MM.1S (cell line): ENCODE results near the gene YTHDF1.

Experiments used
- DNase-seq: peaks from one replicate; pipeline ENCODE4 v3.0.0-alpha.2; 2015
- H2AFZ ChIP-seq: fragments of 300-600 bp; sonication (generic); 2 replicates; pipeline ENCODE4 v1.6.0; 2016; ENCODE audit warnings: antibody characterized with exemption, low read length
- H3F3A ChIP-seq: fragments of 300-600 bp; sonication (generic); 2 replicates; pipeline ENCODE4 v1.6.1; 2016; ENCODE audit warnings: mild to moderate bottlenecking, antibody characterized with exemption, low read length, moderate library complexity, mixed read lengths; ENCODE audit not compliant: insufficient read depth
- H3K27ac ChIP-seq: fragments of 300-600 bp; sonication (generic); 2 replicates; pipeline ENCODE4 v1.5.1; 2016; ENCODE audit warnings: mild to moderate bottlenecking, low read length
- H3K27me3 ChIP-seq: fragments of 300-600 bp; sonication (generic); replicated peaks from 2 replicates; pipeline ENCODE4 v1.6.0; 2016; ENCODE audit warnings: low read length; ENCODE audit not compliant: insufficient read depth
- H3K36me3 ChIP-seq: fragments of 300-600 bp; sonication (generic); replicated peaks from 2 replicates; pipeline ENCODE4 v1.6.1; 2016; ENCODE audit warnings: mild to moderate bottlenecking, low read length, mixed read lengths; ENCODE audit not compliant: insufficient read depth
- H3K4me1 ChIP-seq: fragments of 300-600 bp; sonication (generic); 2 replicates; pipeline ENCODE4 v1.6.1; 2016; ENCODE audit warnings: low read length, mixed read lengths
- H3K4me2 ChIP-seq: fragments of 300-600 bp; sonication (generic); 2 replicates; pipeline ENCODE4 v1.6.0; 2016; ENCODE audit warnings: low read depth, low read length
- H3K4me3 ChIP-seq: fragments of 300-600 bp; sonication (generic); 2 replicates; pipeline ENCODE4 v1.5.1; 2016; ENCODE audit warnings: low read length, mixed read lengths
- H3K79me2 ChIP-seq: fragments of 300-600 bp; sonication (generic); 2 replicates; pipeline ENCODE4 v1.6.1; 2016; ENCODE audit warnings: mixed run types, low read length, mixed read lengths
- H3K9ac ChIP-seq: fragments of 300-600 bp; sonication (generic); 2 replicates; pipeline ENCODE4 v1.6.1; 2016; ENCODE audit warnings: low read length, mixed read lengths
- H3K9me2 ChIP-seq: fragments of 300-600 bp; sonication (generic); replicated peaks from 2 replicates; pipeline ENCODE4 v1.6.1; 2016; ENCODE audit warnings: mild to moderate bottlenecking, low read length, mixed read lengths; ENCODE audit not compliant: insufficient read depth
- H3K9me3 ChIP-seq: fragments of 300-600 bp; sonication (generic); replicated peaks from 2 replicates; pipeline ENCODE4 v1.6.1; 2016; ENCODE audit warnings: mild to moderate bottlenecking, low read length, mixed read lengths; ENCODE audit not compliant: insufficient read depth
- H4K20me1 ChIP-seq: fragments of 300-600 bp; sonication (generic); 2 replicates; pipeline ENCODE4 v1.6.1; 2016; ENCODE audit warnings: mild to moderate bottlenecking, low read length, moderate library complexity, mixed read lengths; ENCODE audit not compliant: insufficient read depth
- EZH2 ChIP-seq: fragments of 300-600 bp; sonication (generic); optimal IDR thresholded peaks from 2 replicates; pipeline ENCODE3; 2017; ENCODE audit warnings: low read depth, mild to moderate bottlenecking, antibody characterized with exemption, low read length, mixed read lengths
- EZH2phosphoT487 ChIP-seq: fragments of 300-600 bp; sonication (generic); IDR thresholded peaks from 2 replicates; pipeline ENCODE4 v1.6.1; 2018; ENCODE audit warnings: antibody characterized with exemption, low read length
- TF ChIP-seq, protein P1 (sequence below): fragments of 300-600 bp; sonication (generic); IDR thresholded peaks from 2 replicates; pipeline ENCODE4 v1.5.1; 2016; ENCODE audit warnings: antibody characterized with exemption, low read length, mixed read lengths

The YTHDF1 gene

DNA sequence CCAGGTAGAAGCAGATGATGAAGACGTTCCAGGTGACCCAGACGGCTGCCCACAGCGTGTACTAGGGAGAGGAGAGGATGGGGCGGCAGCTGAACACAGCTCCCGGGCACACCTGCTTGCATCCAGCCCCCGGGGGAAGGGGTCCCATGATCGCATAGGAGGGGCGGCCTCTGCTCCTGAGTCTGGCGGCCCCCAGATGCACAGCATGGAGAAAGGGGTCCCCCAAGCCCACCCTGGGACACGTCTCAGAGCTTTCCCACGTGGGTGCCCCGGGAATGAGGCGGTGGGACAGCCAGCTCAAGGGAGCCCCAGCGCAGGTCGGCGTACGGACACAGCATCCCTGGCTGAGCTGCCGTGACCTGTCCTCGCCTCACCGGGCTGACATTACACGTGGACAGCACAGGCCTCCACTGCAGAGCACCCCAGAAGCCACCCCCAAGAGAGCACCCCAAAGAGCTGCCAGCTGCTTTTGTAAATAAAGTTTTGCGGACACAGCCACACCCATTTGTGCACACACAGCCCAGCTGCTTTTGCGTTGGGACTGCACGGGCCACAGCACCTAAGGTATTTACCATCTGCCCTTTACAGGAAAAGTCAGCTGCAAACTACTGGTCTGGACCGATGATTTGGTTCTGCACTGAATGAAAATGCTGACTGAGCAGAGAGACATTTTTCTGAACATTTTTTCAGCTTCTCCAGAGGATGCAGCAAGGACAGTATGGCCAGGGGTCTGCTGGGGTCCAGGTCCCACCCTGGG lies 33.1 kb upstream of the YTHDF1 start:
- H4K20me1 ChIP-seq: no peaks in the 10 kb centered on the region
- no peak overlapping the region for H3K27ac ChIP-seq
- no peak overlapping the region for H2AFZ ChIP-seq

DNA sequence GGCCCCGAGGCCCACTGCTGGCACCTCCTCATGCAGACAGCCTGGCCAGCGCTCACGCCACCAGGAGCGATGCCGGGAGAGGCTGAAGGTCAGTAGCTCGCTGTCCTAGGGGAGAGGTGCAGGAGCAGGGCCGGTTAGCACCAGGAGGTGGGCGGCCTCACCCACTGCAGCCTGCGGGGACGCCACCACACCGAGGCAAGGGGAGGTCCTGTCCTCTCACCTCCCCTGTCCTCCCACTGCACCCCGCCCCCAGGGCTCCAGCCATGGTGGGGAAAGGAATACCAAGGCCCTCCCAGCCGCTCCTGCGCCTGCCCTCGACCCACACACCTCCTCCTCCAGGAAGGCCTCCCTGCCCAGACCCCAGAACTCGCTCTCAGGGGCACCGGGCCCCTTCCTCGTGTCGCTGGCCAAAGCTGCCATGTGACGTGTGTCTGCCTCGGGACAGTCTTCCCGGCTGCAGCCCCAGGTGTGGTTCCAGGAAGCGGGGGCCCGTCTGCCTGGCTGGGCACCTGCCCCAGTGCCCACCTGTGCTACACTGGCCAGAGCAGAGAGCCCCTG lies 31.8 kb upstream of the YTHDF1 start:
- DNase-seq: no peak
- Histone ChIP-seq H3K9ac (no peak overlapping the region), H3K27me3 (peaks cover 89% of the 10 kb centered on the region), H2AFZ (no peak overlapping the region), H3K79me2 (no peaks in the 10 kb centered on the region), H3K36me3 (no peaks in the 10 kb centered on the region), H4K20me1 (no peaks in the 10 kb centered on the region), H3K4me3 (no peak overlapping the region), H3K27ac (no peak overlapping the region), H3K4me2 (no peak overlapping the region), H3K9me2 (no peaks in the 10 kb centered on the region), H3F3A (no peaks in the 10 kb centered on the region), H3K4me1 (no peaks in the 10 kb centered on the region), H3K9me3 (no peaks in the 10 kb centered on the region)
- no peak for TF ChIP-seq EZH2phosphoT487
- TF ChIP-seq EZH2: no peak
- TF ChIP-seq, protein P1, sequence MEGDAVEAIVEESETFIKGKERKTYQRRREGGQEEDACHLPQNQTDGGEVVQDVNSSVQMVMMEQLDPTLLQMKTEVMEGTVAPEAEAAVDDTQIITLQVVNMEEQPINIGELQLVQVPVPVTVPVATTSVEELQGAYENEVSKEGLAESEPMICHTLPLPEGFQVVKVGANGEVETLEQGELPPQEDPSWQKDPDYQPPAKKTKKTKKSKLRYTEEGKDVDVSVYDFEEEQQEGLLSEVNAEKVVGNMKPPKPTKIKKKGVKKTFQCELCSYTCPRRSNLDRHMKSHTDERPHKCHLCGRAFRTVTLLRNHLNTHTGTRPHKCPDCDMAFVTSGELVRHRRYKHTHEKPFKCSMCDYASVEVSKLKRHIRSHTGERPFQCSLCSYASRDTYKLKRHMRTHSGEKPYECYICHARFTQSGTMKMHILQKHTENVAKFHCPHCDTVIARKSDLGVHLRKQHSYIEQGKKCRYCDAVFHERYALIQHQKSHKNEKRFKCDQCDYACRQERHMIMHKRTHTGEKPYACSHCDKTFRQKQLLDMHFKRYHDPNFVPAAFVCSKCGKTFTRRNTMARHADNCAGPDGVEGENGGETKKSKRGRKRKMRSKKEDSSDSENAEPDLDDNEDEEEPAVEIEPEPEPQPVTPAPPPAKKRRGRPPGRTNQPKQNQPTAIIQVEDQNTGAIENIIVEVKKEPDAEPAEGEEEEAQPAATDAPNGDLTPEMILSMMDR: no peak

More for the DNA sequence above, 33.1 kb upstream of the YTHDF1 start:
- Histone ChIP-seq H3K9ac (no peak overlapping the region), H3K79me2 (no peaks in the 10 kb centered on the region), H3K27me3 (peaks cover 84% of the 10 kb centered on the region), H3K4me3 (no peak overlapping the region), H3K36me3 (no peaks in the 10 kb centered on the region), H3K4me2 (no peak overlapping the region), H3K4me1 (no peaks in the 10 kb centered on the region), H3K9me2 (no peaks in the 10 kb centered on the region), H3K9me3 (no peaks in the 10 kb centered on the region), H3F3A (no peaks in the 10 kb centered on the region)
- TF ChIP-seq EZH2 (no peak), EZH2phosphoT487 (no peak)
- TF ChIP-seq, protein P1: no peak
- no peak for DNase-seq

DNA sequence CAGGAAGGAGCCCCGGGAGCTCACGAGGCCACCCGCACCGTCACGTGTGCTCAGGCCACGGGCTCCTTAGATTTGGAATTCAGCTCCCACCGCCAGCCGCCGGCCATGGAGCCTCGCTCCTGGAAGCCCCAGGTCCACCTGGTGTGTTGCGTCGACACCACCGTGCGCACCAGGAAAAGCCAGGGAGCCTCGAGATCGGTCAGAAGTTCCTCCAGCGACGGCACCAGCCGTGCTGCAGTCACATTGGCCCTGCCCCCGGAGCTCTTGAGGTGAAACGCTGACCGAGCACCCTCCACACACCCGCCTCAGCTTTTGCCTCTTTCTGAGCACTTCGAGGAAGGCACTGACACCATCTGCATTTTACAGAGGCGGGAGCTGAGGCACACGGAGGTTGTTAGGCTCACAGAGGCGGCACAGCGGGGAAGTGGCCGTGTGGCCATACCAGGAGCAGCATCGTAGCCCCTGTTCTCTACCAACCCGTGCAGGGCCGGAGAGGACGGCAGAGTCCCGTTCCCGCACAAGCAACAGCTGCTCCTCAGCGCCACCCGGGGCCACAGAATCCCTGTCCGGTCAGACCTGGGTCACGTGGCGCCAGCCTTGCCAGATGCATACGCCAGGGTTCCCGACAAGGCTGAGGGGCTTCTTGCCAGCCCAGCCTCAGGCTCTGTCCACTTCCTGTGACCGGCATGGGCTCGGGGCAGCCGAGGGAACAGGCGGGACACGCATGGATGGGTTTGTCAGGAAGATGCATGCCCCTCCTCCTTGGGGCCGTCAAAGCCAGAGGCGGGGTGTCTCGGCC lies 30.8 kb upstream of the YTHDF1 start:
- Histone ChIP-seq H3K4me3 (no peak overlapping the region), H3F3A (no peaks in the 10 kb centered on the region), H3K27me3 (peaks cover 89% of the 10 kb centered on the region), H3K9me2 (no peaks in the 10 kb centered on the region), H3K79me2 (no peaks in the 10 kb centered on the region), H3K27ac (no peak overlapping the region), H4K20me1 (no peaks in the 10 kb centered on the region), H3K4me2 (peak overlapping the region; percentile 39; the same call in 1 of the 2 replicates), H3K9me3 (no peaks in the 10 kb centered on the region), H3K4me1 (no peaks in the 10 kb centered on the region), H3K36me3 (no peaks in the 10 kb centered on the region), H3K9ac (no peak overlapping the region), H2AFZ (no peak overlapping the region)
- no peak for TF ChIP-seq EZH2
- TF ChIP-seq, protein P1: no peak
- no peak for TF ChIP-seq EZH2phosphoT487
- DNase-seq: no peak
